Prostate gland (tissue), 2 donors: ENCODE measurements around the gene CCDC159. TPM values are rescaled to one million over a fixed set of nuclear protein-coding genes. Genes with fewer than 3 reads are reported as not detected.
"Not testable (repeated sequence)": the region's sequence is repeated elsewhere in the genome, so short reads cannot be mapped to it uniquely, and the experiment has no call there.

Experiments used
- DNase-seq: peaks from one replicate; pipeline ENCODE4 v3.0.0-alpha.2; 2019; ENCODE audit warnings: low spot score
- H3K27ac ChIP-seq, 2 donors: fragments of 200-600 bp; sonication (generic); 2 replicates each; pipeline ENCODE4 v1.5.1; 2017 to 2019
- H3K27me3 ChIP-seq: fragments of 200-600 bp; sonication (generic); replicated peaks from 2 replicates; pipeline ENCODE4 v1.5.1; 2019; ENCODE audit not compliant: insufficient read depth
- H3K36me3 ChIP-seq, 2 donors: fragments of 200-600 bp; sonication (generic); 1 replicate in 1 of 2; 2 replicates in 1 of 2; pipeline versions ENCODE4 v1.5.1 to v1.8.1; 2017 to 2019
- H3K4me1 ChIP-seq: fragments of 200-600 bp; sonication (generic); replicated peaks from 2 replicates; pipeline ENCODE4 v1.5.1; 2019
- H3K4me3 ChIP-seq, 2 donors: fragments of 200-600 bp; sonication (generic); 2 replicates each; pipeline ENCODE4 v1.5.1; 2017 to 2019
- H3K9me3 ChIP-seq: fragments of 200-600 bp; sonication (generic); 2 replicates; pipeline ENCODE4 v1.5.1; 2017
- POLR2A ChIP-seq: fragments of 450-650 bp; IDR thresholded peaks from one replicate; pipeline ENCODE4 v1.6.1; 2016; ENCODE audit warnings: antibody characterized with exemption, mild to moderate bottlenecking
- POLR2AphosphoS5 ChIP-seq: sonication (generic); formaldehyde crosslinking; IDR thresholded peaks from one replicate; pipeline ENCODE4 v1.6.1; 2017; ENCODE audit warnings: antibody characterized with exemption
- WGBS: methylation state at CpG from one replicate; pipeline ENCODE4 v1.1.5; 2018; 5-methylcytosine and 5-hydroxymethylcytosine counted together
- intact Hi-C: fragments of 100-400 bp; cut with DNase I; formaldehyde crosslinking; loops from one replicate; pipeline ENCODE4 v1.14.2; 2022
- total RNA-seq, 2 donors: library from RNA; depleted of rRNA; stranded (reverse); fragments of >200 nt; gene quantifications; one replicate each; pipeline ENCODE4 v1.1.0, GENCODE V29; 2016
- TF ChIP-seq, protein P1 (sequence below), 4 experiments: fragments of 200-600 bp in 2 of 4; fragments of 450-650 bp in 2 of 4; sonication (generic) in 2 of 4; IDR thresholded peaks; 1 replicate in 3 of 4; 2 replicates in 1 of 4; pipeline ENCODE4 v1.5.1; 2016 to 2019; ENCODE audit warnings: antibody characterized with exemption in 4 of 4, mild to moderate bottlenecking in 2 of 4, moderate library complexity in 2 of 4

Gene CCDC159
- total RNA-seq, 2 donors from 2014 or later, result 51.5 to 52.4 TPM

DNA sequence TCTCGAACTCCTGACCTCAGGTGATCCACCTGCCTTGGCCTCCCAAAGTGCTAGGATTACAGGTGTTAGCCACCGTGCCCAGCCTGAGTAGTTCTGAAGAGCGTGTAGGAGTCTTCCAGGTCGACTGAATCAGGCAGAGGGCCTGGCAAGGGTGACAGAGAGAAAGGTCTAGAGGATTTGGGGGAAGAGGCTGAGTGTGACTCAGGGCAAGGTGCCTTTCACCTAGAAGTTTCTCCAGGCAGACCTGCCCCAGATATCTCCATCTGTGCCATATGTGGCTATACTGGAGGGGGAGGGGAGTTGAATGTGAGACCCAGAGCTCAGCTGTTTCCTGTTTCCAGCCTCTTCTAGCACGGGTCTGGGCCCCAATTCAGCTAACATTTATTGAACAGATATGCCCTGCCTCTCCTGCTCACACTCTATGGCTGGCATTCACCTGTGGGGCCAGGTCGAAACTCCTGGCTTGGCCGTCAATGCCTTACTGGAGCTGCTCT lies 1.3 kb downstream of the CCDC159 start:
- Histone ChIP-seq H3K4me3 (no peak overlapping the region), H3K4me1 (peaks cover 17% of the 10 kb centered on the region), H3K27ac (no peak overlapping the region), H3K9me3 (no peaks in the 10 kb centered on the region), H3K36me3 (no peaks in the 10 kb centered on the region), H3K27me3 (no peaks in the 10 kb centered on the region)
- no peak for DNase-seq
- WGBS, result 80% methylated on average over 7 of the region's 7 CpGs
- TF ChIP-seq POLR2A, result no peak
- TF ChIP-seq, protein P1, sequence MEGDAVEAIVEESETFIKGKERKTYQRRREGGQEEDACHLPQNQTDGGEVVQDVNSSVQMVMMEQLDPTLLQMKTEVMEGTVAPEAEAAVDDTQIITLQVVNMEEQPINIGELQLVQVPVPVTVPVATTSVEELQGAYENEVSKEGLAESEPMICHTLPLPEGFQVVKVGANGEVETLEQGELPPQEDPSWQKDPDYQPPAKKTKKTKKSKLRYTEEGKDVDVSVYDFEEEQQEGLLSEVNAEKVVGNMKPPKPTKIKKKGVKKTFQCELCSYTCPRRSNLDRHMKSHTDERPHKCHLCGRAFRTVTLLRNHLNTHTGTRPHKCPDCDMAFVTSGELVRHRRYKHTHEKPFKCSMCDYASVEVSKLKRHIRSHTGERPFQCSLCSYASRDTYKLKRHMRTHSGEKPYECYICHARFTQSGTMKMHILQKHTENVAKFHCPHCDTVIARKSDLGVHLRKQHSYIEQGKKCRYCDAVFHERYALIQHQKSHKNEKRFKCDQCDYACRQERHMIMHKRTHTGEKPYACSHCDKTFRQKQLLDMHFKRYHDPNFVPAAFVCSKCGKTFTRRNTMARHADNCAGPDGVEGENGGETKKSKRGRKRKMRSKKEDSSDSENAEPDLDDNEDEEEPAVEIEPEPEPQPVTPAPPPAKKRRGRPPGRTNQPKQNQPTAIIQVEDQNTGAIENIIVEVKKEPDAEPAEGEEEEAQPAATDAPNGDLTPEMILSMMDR (IDR thresholded peaks at IDR 0.05), result no peak
- TF ChIP-seq POLR2AphosphoS5, result no peak
- intact Hi-C loops, result no loop called here

DNA sequence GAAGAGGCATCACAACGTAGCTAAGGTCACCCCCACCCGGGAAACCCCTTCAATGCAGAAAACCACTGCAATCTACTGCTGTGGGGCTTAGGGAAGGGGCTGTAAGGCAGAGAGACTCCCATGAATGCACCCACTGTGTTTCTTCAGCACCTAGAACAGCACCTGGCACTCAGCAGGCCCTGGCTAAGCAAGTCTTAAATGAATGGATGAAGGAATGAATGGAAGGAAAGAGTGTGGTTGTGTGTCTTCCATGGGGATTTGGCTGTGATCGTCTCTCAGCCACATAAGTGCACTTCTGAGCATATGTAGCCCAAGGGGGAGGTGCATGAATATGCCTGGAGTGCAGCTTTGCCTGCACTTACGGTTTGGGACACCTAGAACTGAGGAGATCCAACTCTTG lies 2.9 kb downstream of the CCDC159 start:
- 98% methylated on average over 4 of the region's 4 CpGs for WGBS
- intact Hi-C loops, result no loop called here
- H3K9me3 ChIP-seq, result no peaks in the 10 kb centered on the region

DNA sequence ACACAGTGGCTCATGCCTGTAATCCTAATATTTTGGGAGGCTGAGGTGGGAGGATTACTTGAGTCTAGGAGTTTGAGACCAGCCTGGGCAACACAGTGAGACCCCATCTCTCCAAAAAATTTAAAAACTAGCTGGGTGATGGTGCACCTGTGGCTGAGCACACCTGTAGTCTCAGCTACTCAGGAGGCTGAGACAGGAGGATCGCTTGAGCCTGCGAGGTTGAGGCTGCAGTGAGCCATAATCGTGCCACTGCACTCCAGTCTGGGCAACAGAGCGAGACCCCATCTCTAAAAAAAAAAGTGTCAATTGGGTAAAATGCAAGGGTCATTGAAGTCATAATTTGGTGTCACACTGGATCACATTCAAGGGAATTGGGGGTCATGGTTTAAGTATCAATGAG lies 7.8 kb downstream of the CCDC159 start:
- 100% methylated on average over 4 of the region's 4 CpGs for WGBS
- H3K27me3 ChIP-seq, H3K36me3 ChIP-seq, H3K4me1 ChIP-seq, H3K4me3 ChIP-seq, H3K27ac ChIP-seq, DNase-seq, H3K9me3 ChIP-seq, intact Hi-C loops: not testable (repeated sequence)

More for the DNA sequence above, 2.9 kb downstream of the CCDC159 start:
- Histone ChIP-seq H3K4me1 (peaks cover 11% of the 10 kb centered on the region), H3K4me3 (no peak overlapping the region), H3K27me3 (no peaks in the 10 kb centered on the region), H3K27ac (no peak overlapping the region), H3K36me3 (no peaks in the 10 kb centered on the region)
- no peak for DNase-seq
- TF ChIP-seq POLR2AphosphoS5, result no peak
- TF ChIP-seq, protein P1 (IDR thresholded peaks at IDR 0.05), result no peak
- TF ChIP-seq POLR2A, result no peak

DNA sequence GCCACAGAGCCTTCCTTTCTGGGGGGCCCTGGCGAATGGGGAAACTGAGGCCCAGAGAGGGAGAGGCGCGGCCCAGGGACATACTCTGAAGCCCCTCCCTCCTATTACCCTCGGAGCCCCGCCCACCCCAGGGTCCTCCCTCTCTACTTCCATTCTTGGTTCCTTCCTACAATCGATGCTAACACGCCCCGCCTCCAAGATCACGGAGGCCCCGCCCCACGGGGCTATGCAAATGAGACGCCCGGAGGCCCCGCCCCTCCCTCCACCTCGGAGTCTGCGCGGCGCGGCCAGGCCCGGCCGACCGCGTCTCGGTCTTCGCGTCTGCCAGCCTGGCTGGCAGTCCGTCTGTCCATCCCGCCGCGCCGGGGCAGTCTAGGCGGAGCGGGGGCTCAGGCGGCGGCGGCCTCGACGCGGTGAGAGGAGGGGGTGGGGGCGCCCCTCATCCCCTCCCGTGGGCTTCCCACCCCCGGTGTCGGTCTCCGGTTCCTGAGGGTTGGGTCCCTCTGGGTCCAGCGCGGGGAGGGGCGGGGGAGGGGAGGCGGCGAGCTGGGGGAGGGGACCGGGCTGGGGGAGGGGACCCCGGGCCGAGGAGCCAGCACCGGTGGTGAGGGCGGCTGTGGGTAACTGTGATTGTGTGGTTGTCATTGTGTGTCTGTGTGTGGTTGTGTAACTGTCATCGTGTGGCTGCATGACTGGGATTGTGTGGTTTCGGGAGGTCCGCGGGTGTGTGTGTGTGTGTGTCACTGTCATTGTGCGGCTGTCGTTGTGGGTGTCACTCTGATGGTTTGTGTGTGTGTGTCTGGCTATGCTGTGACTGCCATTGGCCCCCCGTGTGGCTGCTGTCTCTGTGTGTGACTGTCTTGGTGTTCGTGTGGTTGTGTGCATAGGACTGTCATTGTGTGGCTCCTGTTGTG lies 9.1 kb downstream of the CCDC159 start, which contains the start of gene PLPPR2:
Gene PLPPR2, plus strand, starts transcription at position 273 of the 914 bp plus-strand sequence. CDS start 2,242 bp downstream, outside the sequence.
- WGBS, result 4% methylated on average over 55 of the region's 62 CpGs

DNA sequence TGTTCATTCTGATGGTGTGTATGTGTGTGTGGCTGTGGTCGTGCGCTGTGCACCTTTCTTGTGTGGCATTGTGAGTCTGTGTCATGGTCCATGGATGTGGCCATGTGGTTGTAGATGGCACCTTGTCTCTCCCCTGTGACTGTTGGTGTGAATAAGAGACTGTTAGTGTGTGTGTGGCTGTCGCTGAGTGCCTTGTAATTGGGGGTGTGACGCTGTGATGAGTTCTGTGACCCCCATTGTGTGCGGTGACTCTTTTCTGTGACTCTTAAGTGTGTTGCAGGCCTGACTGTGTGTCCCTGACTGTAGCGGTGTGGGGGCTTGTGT lies 9.7 kb downstream of the CCDC159 start:
- H3K27ac ChIP-seq, result no peak overlapping the region
- WGBS, result 82% methylated on average over 6 of the region's 6 CpGs
- DNase-seq, result no peak
- TF ChIP-seq, protein P1 (IDR thresholded peaks at IDR 0.05), result no peak
- no peak for TF ChIP-seq POLR2AphosphoS5
- no peak for TF ChIP-seq POLR2A
- no peaks in the 10 kb centered on the region for H3K9me3 ChIP-seq
- intact Hi-C loops, result no loop called here
- no peaks in the 10 kb centered on the region for H3K36me3 ChIP-seq
- H3K27me3 ChIP-seq, result no peaks in the 10 kb centered on the region
- peak overlapping the region; percentile 61 to 81 for H3K4me3 ChIP-seq
- H3K4me1 ChIP-seq, result no peaks in the 10 kb centered on the region

More for the DNA sequence above, 9.1 kb downstream of the CCDC159 start, which contains the start of gene PLPPR2:
- Histone ChIP-seq H3K4me3 (peak within 1 kb of the TSS; percentile 61 to 81), H3K27ac (peak within 1 kb of the TSS; percentile 66 to 72), H3K36me3 (no peaks in the 10 kb centered on the region), H3K27me3 (no peaks in the 10 kb centered on the region), H3K9me3 (no peaks in the 10 kb centered on the region), H3K4me1 (no peaks in the 10 kb centered on the region)
- TF ChIP-seq POLR2AphosphoS5, result peak; percentile 71
- TF ChIP-seq, protein P1 (IDR thresholded peaks at IDR 0.05), result no peak
- TF ChIP-seq POLR2A, result peak; percentile 75
- DNase-seq, result peak; percentile 87
- intact Hi-C loops, result no loop called here
